ENCODE data around the gene FAM184A. TPM values are rescaled to one million over a fixed set of nuclear protein-coding genes. Genes with fewer than 3 reads are reported as not detected.
"Not testable (repeated sequence)": the region's sequence is repeated elsewhere in the genome, so short reads cannot be mapped to it uniquely, and the experiment has no call there.

Gene FAM184A
- polyA plus RNA-seq, 1 donor (not counting 4 experiments of a cell fraction or from before 2014, with no cell fraction given), result 0.20 TPM

DNA sequence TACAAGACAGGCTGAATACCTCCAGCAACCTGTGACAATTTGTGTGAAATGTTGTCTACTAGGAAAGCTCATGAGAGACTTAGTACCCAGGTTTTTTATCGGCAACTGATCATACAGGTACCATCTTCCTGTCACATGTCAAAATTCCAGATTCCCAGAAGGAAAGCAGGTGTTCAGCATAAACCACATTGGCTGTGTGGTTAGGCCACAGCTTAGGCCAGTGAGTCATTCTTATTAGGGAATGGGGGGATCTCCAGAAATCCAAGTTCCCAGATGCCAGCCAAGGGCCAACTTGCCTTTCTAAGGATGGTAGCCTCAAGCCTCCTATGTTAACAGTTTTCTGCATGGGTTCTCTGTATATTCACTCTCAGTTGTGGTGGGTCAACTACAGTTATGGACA lies 65.9 kb downstream of the FAM184A start:
- DNase-seq (ENCODE audit: low read depth, low spot score) (no peak), FAIRE-seq (no peak)
- Histone ChIP-seq H4K20me1 (ENCODE audit: control insufficient read depth, extremely low read depth, insufficient read depth, low read length) (no peaks in the 10 kb centered on the region), H3K4me1 (ENCODE audit: control insufficient read depth, extremely low read depth, insufficient read depth, low read length) (no peaks in the 10 kb centered on the region), H3K27ac (ENCODE audit: control insufficient read depth, insufficient read depth, low read length) (no peak overlapping the region), H3K9me1 (ENCODE audit: control insufficient read depth, extremely low read depth, insufficient read depth, low read length) (no peaks in the 10 kb centered on the region), H3K4me3 (ENCODE audit: control insufficient read depth in 2 of 3, extremely low read depth in 1 of 3, insufficient read depth in 2 of 3, low read depth in 1 of 3, low read length in 3 of 3) (no peak overlapping the region), H3K9me3 (ENCODE audit: control insufficient read depth, low read depth, low read length) (no peaks in the 10 kb centered on the region), H3K4me2 (ENCODE audit: control insufficient read depth, extremely low read depth, insufficient read depth, low read depth, low read length) (no peak overlapping the region), H2AFZ (ENCODE audit: control insufficient read depth, low read length) (no peak overlapping the region), H3K9ac (ENCODE audit: control insufficient read depth, extremely low read depth, insufficient read depth, low read length) (no peak overlapping the region), H3K36me3 (ENCODE audit: control insufficient read depth in 2 of 2, extremely low read depth in 1 of 2, insufficient read depth in 2 of 2, low read length in 2 of 2) (no peaks in the 10 kb centered on the region), H3K79me2 (ENCODE audit: control insufficient read depth, insufficient read depth, low read length) (no peaks in the 10 kb centered on the region), H3K27me3 (ENCODE audit: control insufficient read depth, extremely low read depth, insufficient read depth, low read length) (no peaks in the 10 kb centered on the region)
- TF ChIP-seq CTCF (optimal IDR thresholded peaks at IDR 0.05 in 1 of 3, IDR thresholded peaks at IDR 0.05 in 1 of 3, conservative IDR thresholded peaks at IDR 0.05 in 1 of 3; ENCODE audit: extremely low read depth in 1 of 3, insufficient read depth in 2 of 3, low read length in 3 of 3) (no peak), EZH2 (IDR thresholded peaks at IDR 0.05; ENCODE audit: low read length) (no peak)
- dilution Hi-C loops (cut with MboI; ENCODE audit: extremely low pct_ligation_motif_present, low sequenced_read_pairs), result no loop called here

DNA sequence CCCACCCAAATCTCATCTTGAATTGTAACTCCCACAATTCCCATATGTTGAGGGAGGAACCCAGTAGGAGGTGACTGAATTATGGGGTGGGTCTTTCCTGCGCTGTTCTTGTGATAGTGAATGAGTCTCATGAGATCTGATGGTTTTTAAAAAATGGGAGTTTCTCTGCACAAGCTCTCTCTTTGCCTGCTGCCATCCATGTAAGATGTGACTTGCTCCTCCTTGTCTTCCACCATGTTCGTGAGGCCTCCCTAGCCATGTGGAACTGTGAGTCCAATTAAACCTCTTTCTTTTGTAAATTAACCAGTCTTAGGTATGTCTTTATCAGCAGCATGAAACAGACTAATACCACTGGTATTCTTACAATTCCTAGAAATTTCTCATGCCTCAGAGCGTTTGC lies 69.2 kb downstream of the FAM184A start:
- H3K9ac ChIP-seq (ENCODE audit: control insufficient read depth, extremely low read depth, insufficient read depth, low read length); H4K20me1 ChIP-seq (ENCODE audit: control insufficient read depth, extremely low read depth, insufficient read depth, low read length); H3K79me2 ChIP-seq (ENCODE audit: control insufficient read depth, insufficient read depth, low read length); H3K4me3 ChIP-seq (ENCODE audit: control insufficient read depth in 2 of 3, extremely low read depth in 1 of 3, insufficient read depth in 2 of 3, low read depth in 1 of 3, low read length in 3 of 3); H3K4me1 ChIP-seq (ENCODE audit: control insufficient read depth, extremely low read depth, insufficient read depth, low read length); H3K9me1 ChIP-seq (ENCODE audit: control insufficient read depth, extremely low read depth, insufficient read depth, low read length); H3K27me3 ChIP-seq (ENCODE audit: control insufficient read depth, extremely low read depth, insufficient read depth, low read length); FAIRE-seq; H3K36me3 ChIP-seq (ENCODE audit: control insufficient read depth in 2 of 2, extremely low read depth in 1 of 2, insufficient read depth in 2 of 2, low read length in 2 of 2); DNase-seq (ENCODE audit: low read depth, low spot score); H3K4me2 ChIP-seq (ENCODE audit: control insufficient read depth, extremely low read depth, insufficient read depth, low read depth, low read length); H3K27ac ChIP-seq (ENCODE audit: control insufficient read depth, insufficient read depth, low read length); H2AFZ ChIP-seq (ENCODE audit: control insufficient read depth, low read length); dilution Hi-C loops (cut with MboI; ENCODE audit: extremely low pct_ligation_motif_present, low sequenced_read_pairs); H3K9me3 ChIP-seq (ENCODE audit: control insufficient read depth, low read depth, low read length): not testable (repeated sequence)

GRCh38 chr6:119006974-119007373 lies 71.5 kb downstream of the FAM184A start:
- no peak overlapping the region for H3K27ac ChIP-seq (ENCODE audit: control insufficient read depth, insufficient read depth, low read length)
- H4K20me1 ChIP-seq (ENCODE audit: control insufficient read depth, extremely low read depth, insufficient read depth, low read length), result no peaks in the 10 kb centered on the region
- no peak overlapping the region for H2AFZ ChIP-seq (ENCODE audit: control insufficient read depth, low read length)
- H3K4me1 ChIP-seq (ENCODE audit: control insufficient read depth, extremely low read depth, insufficient read depth, low read length), result no peaks in the 10 kb centered on the region
- no peaks in the 10 kb centered on the region for H3K9me3 ChIP-seq (ENCODE audit: control insufficient read depth, low read depth, low read length)
- H3K4me2 ChIP-seq (ENCODE audit: control insufficient read depth, extremely low read depth, insufficient read depth, low read depth, low read length), result no peak overlapping the region
- H3K79me2 ChIP-seq (ENCODE audit: control insufficient read depth, insufficient read depth, low read length), result no peaks in the 10 kb centered on the region
- FAIRE-seq (no peak), DNase-seq (ENCODE audit: low read depth, low spot score) (no peak)
- dilution Hi-C loops (cut with MboI; ENCODE audit: extremely low pct_ligation_motif_present, low sequenced_read_pairs), result no loop called here
- TF ChIP-seq CTCF (optimal IDR thresholded peaks at IDR 0.05 in 1 of 3, IDR thresholded peaks at IDR 0.05 in 1 of 3, conservative IDR thresholded peaks at IDR 0.05 in 1 of 3; ENCODE audit: extremely low read depth in 1 of 3, insufficient read depth in 2 of 3, low read length in 3 of 3) (no peak), EZH2 (IDR thresholded peaks at IDR 0.05; ENCODE audit: low read length) (no peak)
- H3K36me3 ChIP-seq (ENCODE audit: control insufficient read depth in 2 of 2, extremely low read depth in 1 of 2, insufficient read depth in 2 of 2, low read length in 2 of 2), result no peaks in the 10 kb centered on the region
- H3K9me1 ChIP-seq (ENCODE audit: control insufficient read depth, extremely low read depth, insufficient read depth, low read length), result no peaks in the 10 kb centered on the region
- no peaks in the 10 kb centered on the region for H3K27me3 ChIP-seq (ENCODE audit: control insufficient read depth, extremely low read depth, insufficient read depth, low read length)
- no peak overlapping the region for H3K9ac ChIP-seq (ENCODE audit: control insufficient read depth, extremely low read depth, insufficient read depth, low read length)
- no peak overlapping the region for H3K4me3 ChIP-seq (ENCODE audit: control insufficient read depth in 2 of 3, extremely low read depth in 1 of 3, insufficient read depth in 2 of 3, low read depth in 1 of 3, low read length in 3 of 3)

Data from keratinocyte (primary cell).